ENCODE results near the gene ZHX3. TPM values are rescaled to one million over a fixed set of nuclear protein-coding genes. Genes with fewer than 3 reads are reported as not detected.

ZHX3 gene, protein sequence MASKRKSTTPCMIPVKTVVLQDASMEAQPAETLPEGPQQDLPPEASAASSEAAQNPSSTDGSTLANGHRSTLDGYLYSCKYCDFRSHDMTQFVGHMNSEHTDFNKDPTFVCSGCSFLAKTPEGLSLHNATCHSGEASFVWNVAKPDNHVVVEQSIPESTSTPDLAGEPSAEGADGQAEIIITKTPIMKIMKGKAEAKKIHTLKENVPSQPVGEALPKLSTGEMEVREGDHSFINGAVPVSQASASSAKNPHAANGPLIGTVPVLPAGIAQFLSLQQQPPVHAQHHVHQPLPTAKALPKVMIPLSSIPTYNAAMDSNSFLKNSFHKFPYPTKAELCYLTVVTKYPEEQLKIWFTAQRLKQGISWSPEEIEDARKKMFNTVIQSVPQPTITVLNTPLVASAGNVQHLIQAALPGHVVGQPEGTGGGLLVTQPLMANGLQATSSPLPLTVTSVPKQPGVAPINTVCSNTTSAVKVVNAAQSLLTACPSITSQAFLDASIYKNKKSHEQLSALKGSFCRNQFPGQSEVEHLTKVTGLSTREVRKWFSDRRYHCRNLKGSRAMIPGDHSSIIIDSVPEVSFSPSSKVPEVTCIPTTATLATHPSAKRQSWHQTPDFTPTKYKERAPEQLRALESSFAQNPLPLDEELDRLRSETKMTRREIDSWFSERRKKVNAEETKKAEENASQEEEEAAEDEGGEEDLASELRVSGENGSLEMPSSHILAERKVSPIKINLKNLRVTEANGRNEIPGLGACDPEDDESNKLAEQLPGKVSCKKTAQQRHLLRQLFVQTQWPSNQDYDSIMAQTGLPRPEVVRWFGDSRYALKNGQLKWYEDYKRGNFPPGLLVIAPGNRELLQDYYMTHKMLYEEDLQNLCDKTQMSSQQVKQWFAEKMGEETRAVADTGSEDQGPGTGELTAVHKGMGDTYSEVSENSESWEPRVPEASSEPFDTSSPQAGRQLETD
- total RNA-seq (4.2 TPM), polyA plus RNA-seq (4.1 TPM)
- long read RNA-seq, donor 1, result 0 reads
- long read RNA-seq, donor 2, partial matches to known transcripts, result 0 of 1 reads
- long read RNA-seq, donor 2, other reads (novel, unspliced or antisense), result 0 of 1 reads
- long read RNA-seq, donor 3, partial matches to known transcripts, result 0 of 1 reads
- long read RNA-seq, donor 3, other reads (novel, unspliced or antisense), result 0 of 1 reads
- long read RNA-seq, donor 4, result 0 reads
- long read RNA-seq, donor 5, result 0 reads
- long read RNA-seq, donor 6, partial matches to known transcripts, result 0 of 2 reads
- long read RNA-seq, donor 6, other reads (novel, unspliced or antisense), result 0 of 2 reads
- long read RNA-seq, donor 7, partial matches to known transcripts, result 0 of 2 reads
- long read RNA-seq, donor 7, other reads (novel, unspliced or antisense), result 0 of 2 reads
- long read RNA-seq, donor 8, partial matches to known transcripts, result 0 of 1 reads
- long read RNA-seq, donor 8, other reads (novel, unspliced or antisense), result 0 of 1 reads
- long read RNA-seq, donor 9, partial matches to known transcripts, result 0 of 2 reads
- long read RNA-seq, donor 9, other reads (novel, unspliced or antisense), result 0 of 2 reads
- long read RNA-seq, donor 10, result 0 reads

DNA sequence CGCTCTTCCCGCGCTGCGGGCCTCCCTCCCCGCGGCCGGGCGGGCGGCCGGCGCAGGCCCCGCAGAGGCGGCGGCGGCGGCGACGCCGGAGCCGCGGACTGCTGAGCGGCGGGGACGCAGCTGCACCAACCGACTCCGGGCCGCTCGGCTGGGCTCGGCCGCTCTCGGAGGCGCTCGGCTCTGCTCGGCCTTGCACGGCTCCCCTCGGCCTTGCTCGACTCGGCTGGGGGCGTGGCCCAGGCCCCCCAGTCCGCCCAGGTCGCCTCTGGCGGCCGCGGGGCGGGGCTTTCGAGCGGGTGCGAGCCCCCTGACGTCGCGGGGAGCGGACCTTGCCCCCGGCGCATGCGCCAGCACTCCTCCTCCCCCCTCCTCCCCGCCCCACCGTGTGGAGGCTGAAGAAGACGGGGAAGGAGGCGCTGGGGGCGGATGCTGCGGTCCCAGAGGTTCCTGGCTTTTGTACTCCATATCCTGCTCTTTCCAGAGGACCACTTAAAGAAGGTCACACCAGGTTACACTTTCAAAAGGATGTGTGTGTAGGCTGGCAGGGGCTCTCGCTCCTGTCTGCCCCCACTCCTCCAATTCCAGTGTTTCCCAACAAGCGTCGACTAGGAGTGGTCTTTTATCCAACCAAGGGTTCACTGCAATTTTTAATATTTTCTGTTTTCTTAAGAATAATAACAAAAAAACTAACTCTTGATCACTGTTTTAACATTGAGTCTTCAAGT lies at the start of gene ZHX3:
Gene ZHX3, minus strand, starts transcription at position 186 of the 725 bp plus-strand sequence. CDS start 112,815 bp downstream, outside the sequence.
- Histone ChIP-seq H3K27ac (ENCODE audit: low read depth in 1 of 2, low read length in 1 of 2) (peak within 1 kb of the TSS; percentile 75 to 84), H3K4me3 (ENCODE audit: low read length in 2 of 2) (peak within 1 kb of the TSS; percentile 71 to 90), H3K27me3 (ENCODE audit: control insufficient read depth in 2 of 2, insufficient read depth in 1 of 2, low read length in 1 of 2) (no peaks in the 10 kb centered on the region), H3K36me3 (ENCODE audit: control insufficient read depth in 2 of 2, insufficient read depth in 2 of 2, low read length in 1 of 2) (no peaks in the 10 kb centered on the region), H3K9me3 (ENCODE audit: control insufficient read depth in 2 of 2, insufficient read depth in 1 of 2, low read length in 1 of 2) (no peaks in the 10 kb centered on the region), H3K4me1 (ENCODE audit: control insufficient read depth in 2 of 2, insufficient read depth in 2 of 2, low read length in 2 of 2) (peaks cover 4 to 12% of the 10 kb centered on the region in 2 donors)
- under 1% methylated on average over 64 of the region's 64 CpGs for WGBS
- peak; percentile 74 to 99 (median 96) for DNase-seq (ENCODE audit: low read depth in 6 of 9, low spot score in 9 of 9)

DNA sequence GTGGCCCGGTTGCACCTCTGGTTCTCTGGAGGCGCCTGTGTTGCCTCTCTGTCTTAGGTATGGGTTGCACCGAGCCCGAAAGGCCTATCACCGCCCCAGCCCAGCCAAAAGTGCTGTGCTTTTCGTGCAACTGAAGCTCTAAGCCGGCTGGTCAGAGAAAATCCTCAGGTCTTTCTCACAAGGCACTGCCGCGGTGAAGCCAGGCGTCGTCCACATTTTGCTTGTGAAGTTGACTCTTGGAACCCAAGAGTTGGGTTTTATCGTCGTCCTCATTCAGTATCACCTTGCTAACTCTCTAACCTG lies 49.8 kb upstream of the ZHX3 start:
- WGBS, result 51% methylated on average over 13 of the region's 13 CpGs
- no peak for DNase-seq (ENCODE audit: low read depth in 6 of 9, low spot score in 9 of 9)
- H3K4me3 ChIP-seq (ENCODE audit: low read length in 2 of 2), result no peak overlapping the region
- H3K27me3 ChIP-seq (ENCODE audit: control insufficient read depth in 2 of 2, insufficient read depth in 1 of 2, low read length in 1 of 2), result peaks cover 38 to 55% of the 10 kb centered on the region in 2 donors
- peaks cover 1 to 13% of the 10 kb centered on the region in 2 donors for H3K9me3 ChIP-seq (ENCODE audit: control insufficient read depth in 2 of 2, insufficient read depth in 1 of 2, low read length in 1 of 2)
- H3K36me3 ChIP-seq (ENCODE audit: control insufficient read depth in 2 of 2, insufficient read depth in 2 of 2, low read length in 1 of 2), result no peaks in the 10 kb centered on the region
- H3K4me1 ChIP-seq (ENCODE audit: control insufficient read depth in 2 of 2, insufficient read depth in 2 of 2, low read length in 2 of 2), result no peaks in the 10 kb centered on the region
- no peak overlapping the region for H3K27ac ChIP-seq (ENCODE audit: low read depth in 1 of 2, low read length in 1 of 2)

DNA sequence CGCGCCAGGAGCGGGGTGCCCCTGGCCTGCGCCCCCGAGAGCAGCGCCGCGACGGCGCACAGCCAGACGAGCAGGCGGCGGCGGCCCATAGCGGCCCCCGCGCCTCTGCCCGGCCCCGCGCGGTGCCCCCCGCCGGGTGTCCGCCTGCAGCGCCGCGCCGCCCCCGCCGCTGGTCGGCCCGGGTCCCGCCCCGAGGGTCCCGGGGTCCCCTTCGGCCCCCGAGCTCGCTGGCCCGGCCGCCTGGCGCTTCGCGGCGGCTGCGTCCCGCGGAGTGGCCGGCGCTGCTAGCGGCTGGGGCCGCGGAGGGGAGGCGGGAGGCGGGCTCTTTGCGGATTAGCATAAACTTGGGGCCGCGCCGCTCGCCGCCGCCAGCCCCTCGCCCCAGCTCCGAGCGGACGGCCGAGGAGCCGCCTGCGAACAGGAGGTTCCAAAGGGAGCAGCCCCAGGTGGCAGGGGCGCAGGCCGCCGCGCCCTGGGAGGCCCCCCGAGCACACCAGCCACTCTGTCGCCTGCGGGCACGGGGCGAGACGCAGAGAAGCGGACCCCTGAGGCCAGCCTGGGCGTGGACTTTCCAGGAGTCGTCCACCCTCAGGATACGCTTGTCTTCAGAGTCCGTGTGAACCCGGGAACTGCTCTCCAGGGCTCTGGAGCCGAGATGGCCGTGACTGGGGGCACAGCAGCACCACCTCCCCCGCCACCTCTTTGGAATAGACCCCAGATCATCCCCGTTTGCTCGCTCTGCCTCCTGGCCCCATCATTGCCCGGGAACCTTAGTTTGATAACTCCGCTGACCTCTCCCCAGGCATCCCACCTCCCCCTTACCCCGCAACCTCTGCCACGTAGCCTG lies 49.2 kb upstream of the ZHX3 start, which contains the start of gene EMILIN3:
Gene EMILIN3, minus strand, starts transcription at position 273 of the 847 bp plus-strand sequence. Its CDS starts 184 bp downstream, at position 89.
- WGBS, result 6% methylated on average over 93 of the region's 93 CpGs
- Histone ChIP-seq H3K4me3 (ENCODE audit: low read length in 2 of 2) (peak within 1 kb of the TSS in 1 of 2 donors; percentile 20), H3K9me3 (ENCODE audit: control insufficient read depth in 2 of 2, insufficient read depth in 1 of 2, low read length in 1 of 2) (peaks cover 0 to 7% of the 10 kb centered on the region in 2 donors), H3K4me1 (ENCODE audit: control insufficient read depth in 2 of 2, insufficient read depth in 2 of 2, low read length in 2 of 2) (no peaks in the 10 kb centered on the region), H3K27me3 (ENCODE audit: control insufficient read depth in 2 of 2, insufficient read depth in 1 of 2, low read length in 1 of 2) (peaks cover 38 to 55% of the 10 kb centered on the region in 2 donors), H3K27ac (ENCODE audit: low read depth in 1 of 2, low read length in 1 of 2) (no peak within 1 kb of the TSS), H3K36me3 (ENCODE audit: control insufficient read depth in 2 of 2, insufficient read depth in 2 of 2, low read length in 1 of 2) (no peaks in the 10 kb centered on the region)
- DNase-seq (ENCODE audit: low read depth in 6 of 9, low spot score in 9 of 9), result no peak

DNA sequence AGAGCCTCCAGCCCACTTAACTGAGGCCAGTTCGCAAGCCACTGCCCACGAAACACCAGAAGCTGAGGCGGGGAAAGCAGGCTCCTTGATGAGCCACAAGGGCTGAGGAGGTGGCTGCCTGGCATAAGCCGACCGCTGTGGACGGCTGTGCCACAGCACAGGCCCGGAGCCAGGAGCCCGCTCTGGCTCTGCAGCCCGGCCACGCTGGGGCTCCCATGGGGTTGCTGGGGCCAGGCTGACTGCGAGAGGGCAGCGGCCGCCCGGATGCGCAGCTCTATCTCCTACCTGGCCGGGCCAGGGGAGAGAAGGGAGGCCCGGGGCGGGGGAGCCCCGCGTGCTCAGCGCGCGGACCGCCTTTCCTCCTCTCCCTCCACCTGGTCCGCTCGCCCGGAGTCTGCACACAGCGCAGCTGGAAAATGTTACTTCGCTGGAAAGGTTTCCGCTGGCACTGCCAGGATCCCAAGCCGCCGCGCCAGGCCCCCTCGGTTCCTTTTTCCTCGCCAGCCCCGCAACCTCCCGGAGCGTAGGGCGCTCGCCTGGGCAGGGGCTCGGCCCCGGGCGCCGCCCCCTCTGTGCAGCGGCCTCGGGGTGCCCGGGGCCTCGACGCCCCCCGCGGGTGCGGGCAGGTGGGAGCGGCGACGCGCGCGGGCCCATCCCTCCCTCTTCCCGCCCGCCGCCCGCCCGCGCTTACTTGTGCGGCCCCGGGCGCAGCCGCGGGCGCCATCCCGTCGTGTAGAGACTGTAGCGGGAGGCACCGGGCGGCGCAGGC lies 48.4 kb upstream of the ZHX3 start:
- Histone ChIP-seq H3K9me3 (ENCODE audit: control insufficient read depth in 2 of 2, insufficient read depth in 1 of 2, low read length in 1 of 2) (no peaks in the 10 kb centered on the region), H3K36me3 (ENCODE audit: control insufficient read depth in 2 of 2, insufficient read depth in 2 of 2, low read length in 1 of 2) (no peaks in the 10 kb centered on the region), H3K27me3 (ENCODE audit: control insufficient read depth in 2 of 2, insufficient read depth in 1 of 2, low read length in 1 of 2) (peaks cover 38 to 53% of the 10 kb centered on the region in 2 donors), H3K27ac (ENCODE audit: low read depth in 1 of 2, low read length in 1 of 2) (no peak overlapping the region), H3K4me1 (ENCODE audit: control insufficient read depth in 2 of 2, insufficient read depth in 2 of 2, low read length in 2 of 2) (no peaks in the 10 kb centered on the region), H3K4me3 (ENCODE audit: low read length in 2 of 2) (peak overlapping the region in 1 of 2 donors; percentile 20)
- WGBS, result 7% methylated on average over 76 of the region's 76 CpGs
- DNase-seq (ENCODE audit: low read depth in 6 of 9, low spot score in 9 of 9), result no peak

DNA sequence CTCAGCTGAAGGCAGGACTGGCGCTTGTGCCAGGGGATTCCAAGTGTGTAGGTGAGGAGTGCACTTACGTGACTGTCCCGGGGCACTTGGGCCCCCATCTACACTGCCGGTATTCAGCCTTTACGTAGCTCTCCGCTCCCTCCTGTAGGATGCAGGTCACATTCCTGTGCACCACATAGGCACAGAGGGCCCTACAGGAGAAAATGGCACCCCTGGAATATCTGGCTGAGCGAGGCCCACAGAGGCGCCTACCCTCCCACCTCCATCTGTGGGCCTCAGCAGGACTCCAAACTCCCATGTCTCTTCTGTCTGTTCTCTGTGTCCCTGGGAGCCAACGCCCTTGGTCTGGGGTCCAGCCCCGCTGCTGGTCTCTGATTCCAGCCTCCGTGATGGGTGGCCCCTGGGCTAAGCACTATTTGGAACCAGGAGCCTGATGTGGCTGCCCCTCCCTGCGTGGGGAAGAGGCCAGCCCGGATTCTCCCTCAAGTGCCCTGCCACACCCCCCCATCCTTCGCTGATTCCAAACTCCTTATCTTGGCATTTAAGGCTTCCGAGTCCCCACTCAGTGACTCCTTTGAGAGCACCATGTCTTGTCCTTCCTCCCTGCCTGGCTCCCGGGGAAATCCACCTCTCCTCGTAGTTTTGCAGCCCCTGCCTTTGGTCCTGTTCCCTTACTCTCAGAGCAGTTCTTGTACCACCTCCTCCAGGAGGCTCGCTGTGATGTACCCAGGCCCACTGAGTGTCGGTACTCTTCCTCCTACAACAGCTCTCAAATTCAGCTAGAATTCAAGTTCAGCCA lies 47.6 kb upstream of the ZHX3 start:
- Histone ChIP-seq H3K27me3 (ENCODE audit: control insufficient read depth in 2 of 2, insufficient read depth in 1 of 2, low read length in 1 of 2) (peaks cover 38 to 53% of the 10 kb centered on the region in 2 donors), H3K36me3 (ENCODE audit: control insufficient read depth in 2 of 2, insufficient read depth in 2 of 2, low read length in 1 of 2) (no peaks in the 10 kb centered on the region), H3K27ac (ENCODE audit: low read depth in 1 of 2, low read length in 1 of 2) (no peak overlapping the region), H3K9me3 (ENCODE audit: control insufficient read depth in 2 of 2, insufficient read depth in 1 of 2, low read length in 1 of 2) (no peaks in the 10 kb centered on the region), H3K4me3 (ENCODE audit: low read length in 2 of 2) (no peak overlapping the region), H3K4me1 (ENCODE audit: control insufficient read depth in 2 of 2, insufficient read depth in 2 of 2, low read length in 2 of 2) (no peaks in the 10 kb centered on the region)
- no peak for DNase-seq (ENCODE audit: low read depth in 6 of 9, low spot score in 9 of 9)
- 86% methylated on average over 19 of the region's 19 CpGs for WGBS

DNA sequence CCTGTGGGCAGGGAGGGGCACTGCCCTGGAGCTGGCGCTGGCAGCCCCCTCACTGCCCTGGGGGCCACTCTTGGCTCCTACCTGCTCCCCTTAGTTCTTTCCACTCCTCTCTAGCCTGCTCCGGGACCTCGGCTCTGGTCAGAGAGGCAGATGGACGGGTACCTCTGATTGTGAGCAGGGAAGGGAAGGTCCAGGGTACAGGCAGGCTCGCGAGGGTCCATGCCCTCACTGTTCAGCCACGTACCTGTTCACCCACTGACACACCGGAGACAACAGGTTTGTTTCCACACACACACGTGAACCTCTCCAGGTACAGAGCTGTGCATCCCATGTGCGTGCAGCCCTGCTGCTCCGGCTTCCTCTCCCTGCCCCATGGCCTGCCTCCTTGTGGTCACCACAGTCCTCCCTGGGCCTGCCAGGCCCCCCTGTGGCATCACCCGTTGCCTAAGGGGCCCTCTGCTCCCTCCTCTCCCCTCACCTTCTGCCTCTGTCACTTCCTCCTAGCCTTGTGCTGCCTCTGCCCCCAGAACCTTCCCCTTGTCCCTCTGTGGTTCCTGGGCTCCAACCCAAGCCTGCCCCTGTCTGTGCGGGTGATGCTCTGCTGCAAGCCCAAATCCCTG lies 46.8 kb upstream of the ZHX3 start:
- H3K27ac ChIP-seq (ENCODE audit: low read depth in 1 of 2, low read length in 1 of 2), result no peak overlapping the region
- DNase-seq (ENCODE audit: low read depth in 6 of 9, low spot score in 9 of 9), result no peak
- H3K9me3 ChIP-seq (ENCODE audit: control insufficient read depth in 2 of 2, insufficient read depth in 1 of 2, low read length in 1 of 2), result no peaks in the 10 kb centered on the region
- peaks cover 38 to 49% of the 10 kb centered on the region in 2 donors for H3K27me3 ChIP-seq (ENCODE audit: control insufficient read depth in 2 of 2, insufficient read depth in 1 of 2, low read length in 1 of 2)
- WGBS, result 85% methylated on average over 13 of the region's 13 CpGs
- H3K36me3 ChIP-seq (ENCODE audit: control insufficient read depth in 2 of 2, insufficient read depth in 2 of 2, low read length in 1 of 2), result no peaks in the 10 kb centered on the region
- no peaks in the 10 kb centered on the region for H3K4me1 ChIP-seq (ENCODE audit: control insufficient read depth in 2 of 2, insufficient read depth in 2 of 2, low read length in 2 of 2)
- no peak overlapping the region for H3K4me3 ChIP-seq (ENCODE audit: low read length in 2 of 2)

Measured in thymus (tissue), 14 donors.